HG03175 (cell line): Measurements from ENCODE around the gene COQ9.

Source experiments
- ATAC-seq: cut with Tn5 transposase; IDR thresholded peaks from one replicate; pipeline ENCODE4 v1.9.1; 2021; ENCODE audit warnings: mild to moderate bottlenecking, moderate library complexity; ENCODE audit not compliant: unreplicated experiment

COQ9 gene

GRCh38 chr16:57471209-57471608, 23.9 kb downstream of the COQ9 start:
- no peak for ATAC-seq

DNA sequence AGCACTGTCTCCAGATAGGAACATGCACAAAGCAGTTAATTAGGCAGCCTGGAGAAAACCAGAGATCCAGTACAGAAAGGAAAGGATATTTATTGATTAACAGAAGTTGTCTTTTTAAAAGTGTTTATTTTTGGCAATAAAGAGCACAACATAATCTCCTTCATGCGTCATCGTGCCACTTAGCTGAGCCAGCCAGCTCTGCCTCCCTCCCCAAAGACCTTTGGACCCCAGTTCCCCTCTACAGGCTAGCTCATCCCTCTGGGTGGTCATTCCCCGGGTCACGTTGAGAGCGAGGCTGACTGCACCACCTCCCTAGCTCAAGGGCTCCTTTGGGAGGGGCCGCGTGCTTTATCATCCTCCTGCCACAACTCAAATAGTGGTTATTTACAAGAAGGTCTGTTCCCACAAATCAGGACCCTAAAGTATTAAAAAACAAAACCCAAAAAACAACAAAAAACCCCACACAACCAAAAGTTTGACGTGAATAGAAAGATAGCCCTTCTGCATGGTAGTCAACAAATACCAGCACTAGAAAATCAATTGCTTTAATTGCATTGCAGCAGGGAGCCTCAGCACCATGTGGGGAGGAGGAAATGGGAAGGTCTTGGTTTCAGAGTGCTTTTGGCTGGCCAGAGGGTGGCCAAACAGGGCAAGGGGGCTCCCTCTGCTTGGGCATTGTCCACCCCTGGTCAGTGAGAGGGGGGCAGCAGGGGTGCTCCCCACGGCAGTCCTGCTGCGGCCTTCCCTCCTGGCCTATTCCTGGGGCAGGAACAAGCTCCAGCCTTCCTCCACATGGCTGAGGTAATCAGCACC, 24.8 kb downstream of the COQ9 start:
- ATAC-seq = no peak

DNA sequence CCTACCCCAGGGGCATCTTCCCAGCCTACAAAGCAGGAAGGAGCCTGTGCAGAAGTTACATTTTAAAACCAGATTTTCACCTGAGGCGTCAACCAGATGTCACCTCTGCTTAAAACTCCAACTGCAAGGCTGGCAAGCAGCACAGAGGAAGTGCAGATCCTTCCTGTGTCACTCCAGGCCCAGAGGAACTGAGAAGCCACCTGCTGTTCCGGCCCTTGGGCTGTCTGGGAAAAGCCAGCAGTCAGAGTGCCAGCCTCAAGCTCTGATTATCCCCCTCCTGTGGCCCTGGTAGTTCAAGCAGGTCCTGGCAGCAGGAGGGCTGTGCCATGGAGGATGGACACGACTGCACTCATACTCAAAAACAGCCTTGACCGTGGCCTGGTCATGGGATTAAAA, 25.4 kb downstream of the COQ9 start:
- ATAC-seq = no peak

GRCh38 chr16:57473176-57473840, 26.0 kb downstream of the COQ9 start:
- no peak for ATAC-seq

DNA sequence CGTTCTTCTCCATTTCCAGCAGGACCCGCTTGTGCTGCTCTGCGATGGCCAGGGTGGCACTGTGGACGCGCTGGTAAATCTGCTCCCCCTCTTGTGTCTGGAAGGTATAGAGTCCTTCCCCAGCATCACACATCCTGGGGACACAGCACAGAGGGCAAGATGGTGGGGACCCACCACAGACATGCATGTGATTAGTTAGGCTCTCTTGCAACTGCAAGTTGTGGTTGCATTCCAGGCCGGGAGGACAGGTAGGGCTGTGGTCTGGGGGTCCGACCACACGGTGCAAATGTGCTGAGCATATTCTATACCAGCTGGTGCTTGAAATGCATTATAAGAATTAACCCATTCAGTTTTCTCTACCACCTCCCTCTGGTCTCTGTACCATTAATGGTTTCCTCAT, 26.6 kb downstream of the COQ9 start:
- no peak for ATAC-seq

DNA sequence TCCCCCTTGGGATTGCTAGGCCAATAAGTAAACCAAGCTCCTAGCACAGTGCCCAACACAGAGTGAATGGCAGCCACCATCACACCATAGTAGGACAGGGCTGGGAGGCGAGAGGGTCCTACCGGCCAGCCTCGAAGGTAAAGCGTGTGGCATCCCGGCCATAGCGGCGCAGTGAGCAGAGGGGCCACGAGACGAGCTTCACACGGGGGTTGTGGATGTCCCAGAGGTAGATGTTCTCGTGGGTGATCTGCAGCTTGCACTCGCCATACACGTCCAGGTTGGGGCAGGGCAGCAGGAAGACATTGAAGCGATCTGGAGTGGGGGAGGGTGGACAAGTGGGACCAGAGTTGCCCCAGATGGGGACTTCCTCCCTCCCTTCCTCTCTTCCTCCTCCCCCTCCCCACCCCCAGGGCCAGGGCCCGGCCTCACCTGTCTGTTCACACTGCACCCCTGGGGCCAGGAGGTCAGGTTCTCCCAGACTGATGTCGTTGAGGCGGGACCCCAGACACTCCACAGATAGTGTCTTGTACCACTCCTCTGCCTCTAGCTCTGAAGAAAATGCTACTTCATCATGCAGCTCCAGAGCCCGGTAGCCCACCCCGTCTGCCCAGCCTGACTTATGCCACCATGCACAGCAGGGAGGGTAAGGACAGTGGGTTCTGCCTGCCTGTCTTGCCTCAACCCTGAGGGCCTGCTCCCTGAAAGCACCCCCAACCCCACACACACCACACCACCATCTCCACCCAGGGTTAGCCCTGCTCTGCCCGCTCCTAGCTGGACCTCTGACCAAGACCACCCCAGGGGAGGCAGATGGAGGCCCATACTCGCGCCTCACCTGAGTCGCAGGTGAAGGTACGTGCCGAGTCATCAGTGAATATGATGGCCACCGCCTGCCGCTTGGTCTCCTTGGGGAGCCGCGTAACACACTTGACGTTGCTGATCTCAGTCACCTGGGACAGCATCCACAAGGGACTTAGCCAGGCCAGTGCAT, 27.7 kb downstream of the COQ9 start:
- no peak for ATAC-seq

DNA sequence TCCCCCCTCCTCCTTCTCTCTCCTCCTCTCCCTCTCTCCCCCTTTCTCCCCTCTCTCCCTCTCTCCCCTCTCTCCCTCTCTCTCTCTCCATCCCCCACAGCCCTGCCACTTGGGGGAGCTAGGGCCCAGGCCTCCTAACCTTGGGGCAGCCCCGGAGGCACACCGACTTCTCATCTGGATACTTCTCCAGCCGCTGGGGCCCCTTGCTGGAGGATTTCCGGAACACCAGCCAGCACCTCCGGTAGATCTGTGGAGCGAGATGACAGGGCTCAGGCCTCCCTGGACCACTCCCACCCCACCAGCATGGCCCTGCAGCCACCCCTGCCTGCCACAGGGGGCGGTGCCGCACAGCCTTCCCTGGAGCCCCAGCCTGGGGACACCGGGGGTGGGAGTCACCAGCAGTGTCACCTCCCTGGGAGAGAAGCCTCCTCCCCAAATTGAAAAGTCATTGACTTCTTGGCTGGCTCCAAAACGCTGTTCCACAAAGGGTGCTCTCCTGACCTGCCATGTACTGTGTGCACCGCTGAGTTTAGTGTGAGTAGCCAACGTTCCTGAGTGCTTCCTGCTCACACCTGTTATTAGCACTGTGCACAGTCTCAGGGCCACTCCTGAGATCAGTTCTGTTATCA, 28.5 kb downstream of the COQ9 start:
- ATAC-seq = peak; percentile 97

DNA sequence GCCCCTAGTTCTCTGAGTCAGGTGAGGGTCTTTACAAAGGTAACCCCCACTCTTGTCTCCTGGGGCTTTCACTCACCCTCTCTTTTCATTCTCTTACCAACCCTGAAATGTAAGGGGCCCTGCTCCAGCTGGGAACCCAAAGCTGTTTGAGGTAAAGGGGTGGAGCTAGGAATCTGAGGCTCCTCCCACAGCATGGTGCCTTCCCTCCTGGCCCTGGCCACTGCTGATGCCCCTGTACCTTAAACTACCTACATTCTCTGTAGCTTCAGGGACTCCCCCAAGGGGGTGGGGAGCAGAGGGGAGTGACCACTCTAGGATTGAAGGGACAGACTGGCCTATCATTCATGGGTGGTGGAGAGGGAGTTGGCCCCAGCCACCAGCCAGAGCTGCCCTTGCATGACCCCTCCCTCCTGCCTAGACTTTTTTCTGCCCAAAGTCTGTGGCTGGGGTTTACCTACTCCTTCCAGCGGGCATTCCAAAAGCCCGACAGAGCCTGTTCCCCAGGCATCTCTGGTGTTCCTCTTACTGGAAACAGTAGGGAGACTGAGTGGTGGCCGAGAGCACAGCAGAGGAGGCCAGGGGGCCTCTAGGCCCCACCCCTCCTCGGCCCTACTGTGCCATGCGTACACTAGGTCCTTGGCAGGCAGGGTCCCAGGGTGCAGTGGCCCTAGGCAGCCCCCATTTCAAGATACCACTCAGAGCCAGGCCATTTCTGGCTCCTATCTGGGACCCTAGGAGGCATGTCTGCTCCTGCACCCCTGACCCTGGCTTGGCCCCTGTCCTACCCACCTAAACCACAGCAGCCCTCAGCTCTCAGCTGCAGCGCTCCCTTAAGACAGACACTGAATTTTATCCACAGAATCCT, 29.5 kb downstream of the COQ9 start:
- no peak for ATAC-seq

GRCh38 chr16:57477531-57478202, 30.4 kb downstream of the COQ9 start:
- no peak for ATAC-seq

DNA sequence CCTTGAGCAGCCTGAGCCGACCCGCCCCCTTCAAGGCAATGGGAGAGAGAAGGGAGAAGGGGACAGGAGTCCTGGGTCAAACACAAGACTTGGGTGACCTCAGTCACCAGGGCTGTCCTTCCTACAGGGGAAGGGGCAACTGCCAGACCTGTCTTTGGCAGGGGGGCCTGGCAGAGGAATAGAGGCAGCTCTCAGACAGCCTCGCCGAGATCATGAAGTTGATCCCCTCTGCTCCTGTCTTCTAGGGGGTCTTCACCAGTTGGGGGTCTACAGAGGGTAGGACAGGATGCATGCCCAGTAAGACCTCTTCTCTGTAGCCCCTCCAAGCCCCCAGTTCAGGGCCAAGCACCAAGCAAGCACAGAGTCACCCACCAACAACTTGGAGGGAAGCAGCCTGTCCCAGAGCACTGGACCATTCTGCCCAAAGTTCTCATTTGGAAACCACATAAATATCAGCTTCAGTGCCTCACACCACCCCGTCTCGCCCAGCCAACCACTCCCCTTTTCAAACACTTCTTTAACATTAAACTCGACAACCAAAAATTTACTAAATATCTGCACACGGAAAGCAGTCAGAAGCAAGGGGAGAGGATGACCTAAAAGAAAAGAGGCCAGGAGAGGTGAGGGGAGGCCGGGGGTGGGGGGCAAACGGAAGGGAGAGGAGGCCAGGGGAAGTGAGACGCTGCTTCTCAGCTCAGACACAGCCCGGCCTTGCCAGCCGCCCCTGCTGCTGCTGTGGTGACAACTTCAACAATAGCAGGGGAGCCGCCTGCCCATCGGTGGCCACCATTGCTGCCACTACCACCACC, 31.3 kb downstream of the COQ9 start:
- no peak for ATAC-seq

DNA sequence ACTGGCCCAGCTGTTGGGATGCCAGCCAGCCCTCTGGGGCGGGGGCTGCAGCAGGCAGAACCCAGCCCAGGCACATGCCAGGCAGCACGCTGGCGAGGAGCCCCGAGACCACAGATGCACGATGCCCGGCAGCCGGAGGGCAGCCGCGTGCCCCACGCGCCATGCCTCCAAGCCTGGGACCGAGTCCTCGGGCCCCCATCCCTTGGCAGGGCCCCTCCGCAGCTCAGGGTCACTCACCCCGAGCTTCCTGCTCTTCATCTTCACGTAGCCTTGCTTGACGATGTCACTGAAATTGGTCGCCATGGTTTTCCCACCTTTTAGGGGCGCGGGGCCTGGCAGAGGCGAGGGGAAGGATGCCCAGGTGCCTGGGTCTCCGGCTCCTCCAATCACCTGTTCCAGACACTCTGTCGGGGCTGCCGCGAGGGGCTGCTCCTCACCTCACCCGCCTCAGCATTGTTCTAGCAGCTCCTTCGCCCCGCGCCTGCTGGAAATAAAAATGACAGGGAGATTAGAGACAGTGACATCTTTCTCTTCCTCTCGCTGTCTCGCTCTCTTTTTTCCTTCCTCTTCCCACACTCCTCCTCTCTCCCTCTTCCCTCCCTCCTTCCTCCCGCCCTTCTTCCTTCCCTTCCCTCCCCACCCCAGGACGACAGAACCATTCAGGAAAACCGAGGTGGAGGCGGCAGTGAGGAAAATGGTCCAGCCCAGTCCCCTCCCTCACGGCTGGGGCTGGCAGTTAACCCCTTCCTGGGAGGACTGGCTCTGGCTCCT, 32.1 kb downstream of the COQ9 start:
- ATAC-seq = no peak

DNA sequence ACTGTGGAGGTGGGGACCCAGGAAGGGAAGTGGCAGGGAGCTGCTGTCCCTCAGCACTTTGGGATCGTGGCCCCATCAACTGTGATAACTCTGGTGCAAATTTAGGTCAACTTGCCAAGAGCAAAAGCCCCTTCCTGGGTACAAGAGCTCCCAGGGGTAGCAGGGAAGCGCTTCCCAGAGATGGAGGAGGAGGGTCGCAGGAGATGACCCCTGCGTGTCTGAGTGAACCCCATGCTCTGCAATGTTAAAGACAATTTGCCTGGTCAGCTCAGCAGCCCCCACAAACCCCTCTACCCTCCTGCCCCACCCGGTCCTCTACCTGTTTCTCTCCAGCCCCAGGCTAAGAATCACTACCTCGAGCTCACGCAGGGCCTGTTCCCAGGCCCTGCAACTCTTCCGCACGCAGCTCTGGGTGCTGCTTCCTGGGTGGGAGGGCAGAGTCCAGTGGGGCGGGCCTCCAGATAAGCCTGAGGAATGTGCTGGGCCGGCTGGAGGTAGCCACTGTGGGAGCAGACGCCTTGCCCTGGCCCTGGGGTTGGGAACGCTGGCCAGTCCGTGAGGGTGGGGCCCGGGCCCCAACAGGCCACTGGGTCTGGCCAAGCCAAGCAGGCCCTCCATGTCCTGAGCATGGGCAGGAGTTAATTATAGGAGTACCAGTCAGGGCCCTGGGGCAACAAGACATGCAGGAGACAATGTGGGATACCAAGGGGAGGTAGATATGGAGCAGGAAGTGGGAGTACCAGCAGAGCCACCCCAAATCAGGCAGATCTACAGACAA, 32.9 kb downstream of the COQ9 start:
- ATAC-seq = no peak

- no peak for ATAC-seq
These were observed 33.5 kb downstream of the COQ9 start for GRCh38 chr16:57480754-57481230.

- no peak for ATAC-seq
These were observed 34.1 kb downstream of the COQ9 start for GRCh38 chr16:57481421-57481820.

- ATAC-seq = no peak
These were observed 35.7 kb downstream of the COQ9 start for GRCh38 chr16:57482845-57483545.
